ENCODE measurements around the gene TMEM221.
A peak's percentile ranks its signal among the peaks of the same experiment; 100 is the strongest.

Gene TMEM221

DNA sequence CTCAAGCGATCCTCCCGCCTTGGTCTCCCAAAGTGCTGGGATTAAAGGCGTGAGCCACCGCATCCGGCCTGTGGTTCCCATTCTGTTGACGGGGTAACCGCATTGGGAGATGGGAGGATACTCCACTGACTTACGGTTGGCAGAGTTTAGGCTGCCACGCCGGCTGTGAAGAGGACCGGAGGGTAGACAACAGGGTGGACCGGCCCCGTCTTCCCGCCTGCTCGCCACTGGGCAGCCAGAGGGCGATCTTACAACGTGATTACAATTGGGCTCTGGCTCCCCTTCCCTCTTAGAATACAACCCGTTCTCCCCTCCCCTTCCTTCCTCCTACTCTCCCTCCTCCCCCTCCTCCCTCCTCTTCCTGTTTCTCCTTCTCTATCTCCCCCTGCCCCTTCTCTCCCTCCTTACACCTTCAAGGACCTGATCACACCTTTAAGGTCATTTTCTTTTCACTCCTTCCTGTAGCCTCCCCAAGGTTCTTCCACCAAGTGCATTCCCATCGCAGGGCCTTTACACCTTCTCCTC is 53.5 kb downstream of the TMEM221 start:
- Histone ChIP-seq H3K4me2 (ENCODE audit: low read length) (no peak overlapping the region), H4K20me1 (ENCODE audit: insufficient read depth, low read length) (no peaks in the 10 kb centered on the region), H3K36me3 (ENCODE audit: insufficient read depth, low read length) (peaks cover 11% of the 10 kb centered on the region), H3K9me2 (ENCODE audit: low read depth, low read length) (no peaks in the 10 kb centered on the region), H3K27ac (ENCODE audit: low read depth, low read length, poor library complexity, severe bottlenecking) (peak overlapping the region; percentile 41), H3K79me2 (ENCODE audit: insufficient read depth, low read length) (no peaks in the 10 kb centered on the region), H3F3A (ENCODE audit: insufficient read depth, low read length) (no peaks in the 10 kb centered on the region), H3K9ac (ENCODE audit: low read length) (no peak overlapping the region), H3K4me1 (ENCODE audit: insufficient read depth, low read length, severe bottlenecking) (peaks cover 16% of the 10 kb centered on the region), H3K4me3 (ENCODE audit: low read depth, low read length, poor library complexity, severe bottlenecking) (no peak overlapping the region), H3K9me3 (ENCODE audit: low read length) (peaks cover 1% of the 10 kb centered on the region; the same call in 1 of the 2 replicates), H3K27me3 (ENCODE audit: insufficient read depth, low read length) (no peaks in the 10 kb centered on the region), H2AFZ (ENCODE audit: low read length) (no peak overlapping the region)
- TF ChIP-seq EZH2 (IDR thresholded peaks at IDR 0.05; ENCODE audit: borderline replicate concordance, low read length): no peak
- TF ChIP-seq, protein P1, sequence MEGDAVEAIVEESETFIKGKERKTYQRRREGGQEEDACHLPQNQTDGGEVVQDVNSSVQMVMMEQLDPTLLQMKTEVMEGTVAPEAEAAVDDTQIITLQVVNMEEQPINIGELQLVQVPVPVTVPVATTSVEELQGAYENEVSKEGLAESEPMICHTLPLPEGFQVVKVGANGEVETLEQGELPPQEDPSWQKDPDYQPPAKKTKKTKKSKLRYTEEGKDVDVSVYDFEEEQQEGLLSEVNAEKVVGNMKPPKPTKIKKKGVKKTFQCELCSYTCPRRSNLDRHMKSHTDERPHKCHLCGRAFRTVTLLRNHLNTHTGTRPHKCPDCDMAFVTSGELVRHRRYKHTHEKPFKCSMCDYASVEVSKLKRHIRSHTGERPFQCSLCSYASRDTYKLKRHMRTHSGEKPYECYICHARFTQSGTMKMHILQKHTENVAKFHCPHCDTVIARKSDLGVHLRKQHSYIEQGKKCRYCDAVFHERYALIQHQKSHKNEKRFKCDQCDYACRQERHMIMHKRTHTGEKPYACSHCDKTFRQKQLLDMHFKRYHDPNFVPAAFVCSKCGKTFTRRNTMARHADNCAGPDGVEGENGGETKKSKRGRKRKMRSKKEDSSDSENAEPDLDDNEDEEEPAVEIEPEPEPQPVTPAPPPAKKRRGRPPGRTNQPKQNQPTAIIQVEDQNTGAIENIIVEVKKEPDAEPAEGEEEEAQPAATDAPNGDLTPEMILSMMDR (IDR thresholded peaks at IDR 0.05; ENCODE audit: low read length): peak; percentile 83

DNA sequence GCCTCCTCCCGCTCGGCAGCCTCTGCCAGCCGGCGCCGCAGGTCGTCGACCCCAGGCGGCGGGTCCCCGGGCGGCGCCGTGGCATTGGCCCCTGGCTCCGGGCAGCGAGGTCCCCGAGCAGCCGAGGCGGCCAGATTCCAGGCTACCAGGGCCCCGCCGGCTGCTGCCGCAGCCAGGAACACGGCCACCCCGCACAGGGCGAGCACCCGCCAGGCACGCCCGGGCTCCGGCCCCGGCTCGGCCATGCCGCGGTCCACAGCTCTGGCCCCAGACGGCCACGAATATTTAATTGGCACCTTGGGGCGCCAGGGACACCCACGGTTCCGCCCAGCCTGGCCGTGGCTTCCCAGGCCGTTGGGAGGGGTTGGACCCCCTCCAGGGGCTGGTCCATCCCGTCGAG is 54.6 kb downstream of the TMEM221 start, which contains the start of gene CCDC194:
Gene CCDC194, minus strand, starts transcription at position 283 of the 400 bp plus-strand sequence. Its CDS starts 38 bp downstream, at position 245.
- H3K36me3 ChIP-seq (ENCODE audit: insufficient read depth, low read length): peaks cover 8% of the 10 kb centered on the region
- no peaks in the 10 kb centered on the region for H3K79me2 ChIP-seq (ENCODE audit: insufficient read depth, low read length)
- H3K27me3 ChIP-seq (ENCODE audit: insufficient read depth, low read length): no peaks in the 10 kb centered on the region; the same call in 1 of the 2 replicates
- no peaks in the 10 kb centered on the region for H3K9me2 ChIP-seq (ENCODE audit: low read depth, low read length)
- no peak within 1 kb of the TSS for H3K4me3 ChIP-seq (ENCODE audit: low read depth, low read length, poor library complexity, severe bottlenecking)
- H3K27ac ChIP-seq (ENCODE audit: low read depth, low read length, poor library complexity, severe bottlenecking): no peak within 1 kb of the TSS
- peaks cover 3% of the 10 kb centered on the region; the same call in 1 of the 2 replicates for H3K9me3 ChIP-seq (ENCODE audit: low read length)
- no peak within 1 kb of the TSS for H3K4me2 ChIP-seq (ENCODE audit: low read length)
- H3K9ac ChIP-seq (ENCODE audit: low read length): no peak within 1 kb of the TSS
- peaks cover 16% of the 10 kb centered on the region for H3K4me1 ChIP-seq (ENCODE audit: insufficient read depth, low read length, severe bottlenecking)
- H2AFZ ChIP-seq (ENCODE audit: low read length): no peak within 1 kb of the TSS
- no peaks in the 10 kb centered on the region for H3F3A ChIP-seq (ENCODE audit: insufficient read depth, low read length)
- no peak for TF ChIP-seq EZH2 (IDR thresholded peaks at IDR 0.05; ENCODE audit: borderline replicate concordance, low read length)
- TF ChIP-seq, protein P1 (IDR thresholded peaks at IDR 0.05; ENCODE audit: low read length): no peak
- no peaks in the 10 kb centered on the region for H4K20me1 ChIP-seq (ENCODE audit: insufficient read depth, low read length)

DNA sequence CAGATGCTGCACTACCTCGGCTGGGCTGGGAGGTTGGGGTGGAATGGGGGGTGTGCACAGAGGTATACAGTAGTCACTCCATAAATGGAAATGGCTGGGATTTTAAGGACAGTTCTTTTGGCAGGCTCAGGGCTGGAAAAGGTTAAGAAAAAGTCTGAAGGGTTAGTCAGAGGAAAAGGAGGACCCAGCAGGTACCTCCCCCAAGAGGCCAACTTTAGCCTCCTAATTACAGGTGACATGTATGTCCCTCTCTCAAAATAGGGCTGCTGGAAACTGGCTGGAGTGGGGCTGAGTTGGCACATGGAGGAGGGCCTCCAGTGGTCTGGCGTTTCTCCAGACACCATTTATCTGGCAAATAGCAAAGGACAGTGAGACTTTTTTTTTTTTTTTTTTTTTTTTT is 55.5 kb downstream of the TMEM221 start:
- Histone ChIP-seq H3K4me2 (ENCODE audit: low read length) (no peak overlapping the region), H3K9me3 (ENCODE audit: low read length) (peaks cover 3% of the 10 kb centered on the region; the same call in 1 of the 2 replicates), H3K9ac (ENCODE audit: low read length) (no peak overlapping the region), H3K4me3 (ENCODE audit: low read depth, low read length, poor library complexity, severe bottlenecking) (no peak overlapping the region), H3K27me3 (ENCODE audit: insufficient read depth, low read length) (no peaks in the 10 kb centered on the region; the same call in 1 of the 2 replicates), H3K9me2 (ENCODE audit: low read depth, low read length) (no peaks in the 10 kb centered on the region), H3K36me3 (ENCODE audit: insufficient read depth, low read length) (peaks cover 8% of the 10 kb centered on the region), H3K4me1 (ENCODE audit: insufficient read depth, low read length, severe bottlenecking) (peaks cover 16% of the 10 kb centered on the region), H2AFZ (ENCODE audit: low read length) (no peak overlapping the region), H3K27ac (ENCODE audit: low read depth, low read length, poor library complexity, severe bottlenecking) (no peak overlapping the region), H3F3A (ENCODE audit: insufficient read depth, low read length) (no peaks in the 10 kb centered on the region), H3K79me2 (ENCODE audit: insufficient read depth, low read length) (no peaks in the 10 kb centered on the region), H4K20me1 (ENCODE audit: insufficient read depth, low read length) (no peaks in the 10 kb centered on the region)
- TF ChIP-seq, protein P1 (IDR thresholded peaks at IDR 0.05; ENCODE audit: low read length): no peak
- no peak for TF ChIP-seq EZH2 (IDR thresholded peaks at IDR 0.05; ENCODE audit: borderline replicate concordance, low read length)

Measured in OCI-LY1 (cell line).